Suprapubic skin (tissue), 3 donors: ENCODE measurements around the gene TBL1X.

Experiments used
- POLR2A ChIP-seq, 2 donors: fragments of 450-650 bp; IDR thresholded peaks; one replicate each; pipeline ENCODE4 v1.6.1; 2017; ENCODE audit warnings: antibody characterized with exemption in 2 of 2, mild to moderate bottlenecking in 2 of 2, moderate library complexity in 2 of 2
- TF ChIP-seq, protein P1 (sequence below), 2 donors: fragments of 200-600 bp in 1 of 2; fragments of 450-650 bp in 1 of 2; sonication (generic) in 1 of 2; IDR thresholded peaks; one replicate each; pipeline ENCODE4 v1.5.1; 2016 to 2019; ENCODE audit warnings: antibody characterized with exemption in 2 of 2, mild to moderate bottlenecking in 1 of 2, moderate library complexity in 1 of 2

DNA sequence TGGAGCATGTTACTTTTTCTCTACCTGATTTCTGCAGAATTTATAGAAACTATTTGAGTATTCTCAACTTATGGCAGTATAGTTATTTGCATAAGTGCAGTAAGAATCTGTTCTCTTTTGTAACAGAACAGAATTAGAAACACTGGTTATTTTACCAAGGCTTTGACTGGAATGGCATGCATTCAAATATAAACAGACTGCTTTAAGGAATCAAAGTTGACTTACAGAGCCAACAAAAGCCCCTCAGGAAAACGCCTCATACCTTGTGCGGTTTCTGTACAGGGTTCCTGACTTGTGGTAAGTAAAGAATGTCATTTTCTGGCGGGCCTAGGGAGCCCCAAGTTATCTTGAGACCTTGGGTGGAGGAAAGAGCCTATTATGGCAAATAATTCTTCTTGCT lies 203.7 kb downstream of the TBL1X start:
- TF ChIP-seq, protein P1, sequence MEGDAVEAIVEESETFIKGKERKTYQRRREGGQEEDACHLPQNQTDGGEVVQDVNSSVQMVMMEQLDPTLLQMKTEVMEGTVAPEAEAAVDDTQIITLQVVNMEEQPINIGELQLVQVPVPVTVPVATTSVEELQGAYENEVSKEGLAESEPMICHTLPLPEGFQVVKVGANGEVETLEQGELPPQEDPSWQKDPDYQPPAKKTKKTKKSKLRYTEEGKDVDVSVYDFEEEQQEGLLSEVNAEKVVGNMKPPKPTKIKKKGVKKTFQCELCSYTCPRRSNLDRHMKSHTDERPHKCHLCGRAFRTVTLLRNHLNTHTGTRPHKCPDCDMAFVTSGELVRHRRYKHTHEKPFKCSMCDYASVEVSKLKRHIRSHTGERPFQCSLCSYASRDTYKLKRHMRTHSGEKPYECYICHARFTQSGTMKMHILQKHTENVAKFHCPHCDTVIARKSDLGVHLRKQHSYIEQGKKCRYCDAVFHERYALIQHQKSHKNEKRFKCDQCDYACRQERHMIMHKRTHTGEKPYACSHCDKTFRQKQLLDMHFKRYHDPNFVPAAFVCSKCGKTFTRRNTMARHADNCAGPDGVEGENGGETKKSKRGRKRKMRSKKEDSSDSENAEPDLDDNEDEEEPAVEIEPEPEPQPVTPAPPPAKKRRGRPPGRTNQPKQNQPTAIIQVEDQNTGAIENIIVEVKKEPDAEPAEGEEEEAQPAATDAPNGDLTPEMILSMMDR (IDR thresholded peaks at IDR 0.05): no peak
- no peak for TF ChIP-seq POLR2A (IDR thresholded peaks at IDR 0.05)
